ENCODE measurements around the gene RPS16. TPM values are rescaled to one million over a fixed set of nuclear protein-coding genes. Genes with fewer than 3 reads are reported as not detected.

The RPS16 gene
- total RNA-seq, 1 donor from 2014 or later, result 2,020 TPM

DNA sequence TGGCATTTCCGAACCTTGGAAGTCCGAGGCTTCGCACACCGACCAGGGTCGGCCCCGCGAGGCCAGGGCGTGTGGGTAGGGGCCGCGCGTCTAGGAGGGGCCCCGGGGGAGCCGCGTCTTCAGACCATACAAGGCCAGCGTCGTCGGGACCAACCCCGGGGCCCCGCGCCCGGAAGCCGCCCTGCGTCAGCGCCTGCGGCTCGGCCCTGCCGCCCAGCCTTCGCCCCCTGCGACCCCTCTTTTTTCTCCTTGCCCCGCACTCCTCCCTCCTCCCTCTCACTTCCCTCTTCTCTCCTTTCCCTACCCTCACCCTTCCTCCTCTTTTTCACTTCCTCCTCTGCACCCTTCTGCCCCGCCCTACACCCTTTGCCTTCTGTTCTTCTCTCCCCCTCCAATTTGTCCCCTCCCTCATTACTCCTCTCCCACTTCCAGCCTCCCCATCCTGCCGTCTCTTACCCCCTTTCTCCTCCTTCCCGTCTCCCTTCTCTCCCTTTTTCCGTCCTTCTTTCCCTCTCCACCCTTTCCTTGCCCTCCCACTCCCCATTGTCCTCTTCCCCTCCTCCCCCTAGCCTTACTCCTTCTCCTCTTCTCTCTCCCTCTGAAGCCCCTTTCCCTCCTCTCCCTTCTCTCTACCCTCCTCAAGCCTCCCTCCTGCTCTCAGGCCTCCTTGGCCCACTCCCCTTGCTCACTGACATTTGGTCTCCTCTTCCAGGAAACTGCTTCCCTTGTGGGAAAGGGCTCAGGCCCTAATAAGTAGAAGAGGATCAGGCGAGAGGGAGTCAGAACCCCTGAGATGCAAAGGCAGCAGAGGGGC, 25.5 kb downstream of the RPS16 start:
- Mint-ChIP-seq H3K36me3 (ENCODE audit: low read depth) (peaks cover 8% of the 10 kb centered on the region), H3K9me3 (peaks cover 3% of the 10 kb centered on the region), H3K27ac (ENCODE audit: unreplicated experiment) (no peak overlapping the region), H3K27me3 (ENCODE audit: low read depth) (peaks cover 39% of the 10 kb centered on the region), H3K4me1 (peaks cover 50% of the 10 kb centered on the region), H3K4me3 (peak overlapping the region; percentile 98)
- TF ChIP-seq, protein P1, sequence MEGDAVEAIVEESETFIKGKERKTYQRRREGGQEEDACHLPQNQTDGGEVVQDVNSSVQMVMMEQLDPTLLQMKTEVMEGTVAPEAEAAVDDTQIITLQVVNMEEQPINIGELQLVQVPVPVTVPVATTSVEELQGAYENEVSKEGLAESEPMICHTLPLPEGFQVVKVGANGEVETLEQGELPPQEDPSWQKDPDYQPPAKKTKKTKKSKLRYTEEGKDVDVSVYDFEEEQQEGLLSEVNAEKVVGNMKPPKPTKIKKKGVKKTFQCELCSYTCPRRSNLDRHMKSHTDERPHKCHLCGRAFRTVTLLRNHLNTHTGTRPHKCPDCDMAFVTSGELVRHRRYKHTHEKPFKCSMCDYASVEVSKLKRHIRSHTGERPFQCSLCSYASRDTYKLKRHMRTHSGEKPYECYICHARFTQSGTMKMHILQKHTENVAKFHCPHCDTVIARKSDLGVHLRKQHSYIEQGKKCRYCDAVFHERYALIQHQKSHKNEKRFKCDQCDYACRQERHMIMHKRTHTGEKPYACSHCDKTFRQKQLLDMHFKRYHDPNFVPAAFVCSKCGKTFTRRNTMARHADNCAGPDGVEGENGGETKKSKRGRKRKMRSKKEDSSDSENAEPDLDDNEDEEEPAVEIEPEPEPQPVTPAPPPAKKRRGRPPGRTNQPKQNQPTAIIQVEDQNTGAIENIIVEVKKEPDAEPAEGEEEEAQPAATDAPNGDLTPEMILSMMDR (conservative IDR thresholded peaks at IDR 0.05), result no peak
- no peak for DNase-seq (ENCODE audit: low read depth, low spot score)

DNA sequence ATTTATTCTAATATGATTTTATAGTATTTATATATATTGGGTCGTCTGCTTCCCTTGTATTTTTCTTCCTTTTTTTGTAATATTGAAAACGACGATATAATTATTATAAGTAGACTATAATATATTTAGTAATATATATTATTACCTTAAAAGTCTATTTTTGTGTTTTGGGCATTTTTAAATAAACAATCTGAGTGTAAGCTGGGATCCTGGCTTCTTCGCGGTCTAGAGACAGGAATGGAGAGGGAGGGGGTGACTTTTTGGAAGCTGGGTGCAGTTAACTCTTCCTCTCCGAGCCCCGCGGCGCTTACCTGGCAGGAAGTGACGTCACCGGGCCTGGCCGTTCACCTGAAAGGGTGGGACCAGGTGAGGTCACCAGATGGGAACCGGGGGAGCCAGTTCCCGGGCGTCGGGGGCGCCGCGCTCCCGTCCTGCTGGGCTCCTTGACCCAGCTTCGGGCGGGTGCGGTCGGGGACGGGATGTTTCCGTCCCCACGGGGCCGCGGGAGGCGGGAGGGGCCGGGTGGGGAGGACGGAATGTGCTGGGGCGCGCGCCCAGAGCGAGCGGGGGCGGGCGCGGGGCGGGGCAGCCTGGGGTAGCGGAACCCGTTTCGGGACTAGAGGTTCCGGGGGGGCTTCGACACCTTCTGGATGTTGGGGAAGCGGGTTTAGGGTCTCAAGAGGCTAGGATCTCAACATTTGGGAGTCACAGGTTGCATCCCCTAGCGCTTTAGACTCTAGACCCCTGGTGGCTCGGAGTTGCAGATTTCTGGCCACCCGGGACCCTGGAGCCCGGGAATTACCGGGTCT, 26.3 kb downstream of the RPS16 start:
- peaks cover 42% of the 10 kb centered on the region for H3K4me1 Mint-ChIP-seq
- H3K9me3 Mint-ChIP-seq, result peaks cover 3% of the 10 kb centered on the region
- TF ChIP-seq, protein P1 (conservative IDR thresholded peaks at IDR 0.05), result peak; percentile 39
- H3K27ac Mint-ChIP-seq (ENCODE audit: unreplicated experiment), result no peak overlapping the region
- no peak for DNase-seq (ENCODE audit: low read depth, low spot score)
- peaks cover 39% of the 10 kb centered on the region for H3K27me3 Mint-ChIP-seq (ENCODE audit: low read depth)
- peak overlapping the region; percentile 92 for H3K4me3 Mint-ChIP-seq
- peaks cover 7% of the 10 kb centered on the region for H3K36me3 Mint-ChIP-seq (ENCODE audit: low read depth)

DNA sequence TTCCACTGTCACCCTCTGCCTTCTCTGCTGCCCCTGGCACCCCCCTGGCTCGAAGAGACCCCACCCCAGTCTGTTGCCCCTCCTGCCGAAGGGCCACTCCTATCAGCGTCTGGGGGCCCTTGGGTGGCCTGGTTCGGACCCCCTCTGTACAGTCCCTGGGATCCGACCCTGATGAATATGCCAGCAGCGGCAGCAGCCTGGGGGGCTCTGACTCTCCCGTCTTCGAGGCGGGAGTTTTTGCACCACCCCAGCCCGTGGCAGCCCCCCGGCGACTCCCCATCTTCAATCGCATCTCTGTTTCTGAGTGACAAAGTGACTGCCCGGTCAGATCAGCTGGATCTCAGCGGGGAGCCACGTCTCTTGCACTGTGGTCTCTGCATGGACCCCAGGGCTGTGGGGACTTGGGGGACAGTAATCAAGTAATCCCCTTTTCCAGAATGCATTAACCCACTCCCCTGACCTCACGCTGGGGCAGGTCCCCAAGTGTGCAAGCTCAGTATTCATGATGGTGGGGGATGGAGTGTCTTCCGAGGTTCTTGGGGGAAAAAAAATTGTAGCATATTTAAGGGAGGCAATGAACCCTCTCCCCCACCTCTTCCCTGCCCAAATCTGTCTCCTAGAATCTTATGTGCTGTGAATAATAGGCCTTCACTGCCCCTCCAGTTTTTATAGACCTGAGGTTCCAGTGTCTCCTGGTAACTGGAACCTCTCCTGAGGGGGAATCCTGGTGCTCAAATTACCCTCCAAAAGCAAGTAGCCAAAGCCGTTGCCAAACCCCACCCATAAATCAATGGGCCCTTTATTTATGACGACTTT, 27.1 kb downstream of the RPS16 start:
- Mint-ChIP-seq H3K4me1 (peaks cover 39% of the 10 kb centered on the region), H3K36me3 (ENCODE audit: low read depth) (peaks cover 4% of the 10 kb centered on the region), H3K4me3 (peak overlapping the region; percentile 92), H3K27me3 (ENCODE audit: low read depth) (peaks cover 39% of the 10 kb centered on the region), H3K9me3 (peaks cover 3% of the 10 kb centered on the region), H3K27ac (ENCODE audit: unreplicated experiment) (no peak overlapping the region)
- DNase-seq (ENCODE audit: low read depth, low spot score), result no peak
- TF ChIP-seq, protein P1 (conservative IDR thresholded peaks at IDR 0.05), result no peak

DNA sequence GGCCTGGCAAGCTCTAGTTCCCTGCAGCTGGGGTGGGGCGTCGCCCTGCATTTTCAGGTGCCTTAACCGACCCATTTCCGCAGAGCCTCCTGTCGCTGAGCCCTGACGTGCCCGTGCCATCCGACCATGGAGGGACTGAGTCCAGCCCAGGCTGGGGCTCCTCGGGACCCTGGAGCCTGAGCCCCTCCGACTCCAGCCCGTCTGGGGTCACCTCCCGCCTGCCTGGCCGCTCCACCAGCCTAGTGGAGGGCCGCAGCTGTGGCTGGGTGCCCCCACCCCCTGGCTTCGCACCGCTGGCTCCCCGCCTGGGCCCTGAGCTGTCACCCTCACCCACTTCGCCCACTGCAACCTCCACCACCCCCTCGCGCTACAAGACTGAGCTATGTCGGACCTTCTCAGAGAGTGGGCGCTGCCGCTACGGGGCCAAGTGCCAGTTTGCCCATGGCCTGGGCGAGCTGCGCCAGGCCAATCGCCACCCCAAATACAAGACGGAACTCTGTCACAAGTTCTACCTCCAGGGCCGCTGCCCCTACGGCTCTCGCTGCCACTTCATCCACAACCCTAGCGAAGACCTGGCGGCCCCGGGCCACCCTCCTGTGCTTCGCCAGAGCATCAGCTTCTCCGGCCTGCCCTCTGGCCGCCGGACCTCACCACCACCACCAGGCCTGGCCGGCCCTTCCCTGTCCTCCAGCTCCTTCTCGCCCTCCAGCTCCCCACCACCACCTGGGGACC, 27.9 kb downstream of the RPS16 start:
- TF ChIP-seq, protein P1 (conservative IDR thresholded peaks at IDR 0.05), result no peak
- Mint-ChIP-seq H3K36me3 (ENCODE audit: low read depth) (peaks cover 4% of the 10 kb centered on the region), H3K4me1 (peaks cover 41% of the 10 kb centered on the region), H3K4me3 (peak overlapping the region; percentile 92), H3K27ac (ENCODE audit: unreplicated experiment) (no peak overlapping the region), H3K27me3 (ENCODE audit: low read depth) (peaks cover 39% of the 10 kb centered on the region), H3K9me3 (peaks cover 3% of the 10 kb centered on the region)
- DNase-seq (ENCODE audit: low read depth, low spot score), result no peak

DNA sequence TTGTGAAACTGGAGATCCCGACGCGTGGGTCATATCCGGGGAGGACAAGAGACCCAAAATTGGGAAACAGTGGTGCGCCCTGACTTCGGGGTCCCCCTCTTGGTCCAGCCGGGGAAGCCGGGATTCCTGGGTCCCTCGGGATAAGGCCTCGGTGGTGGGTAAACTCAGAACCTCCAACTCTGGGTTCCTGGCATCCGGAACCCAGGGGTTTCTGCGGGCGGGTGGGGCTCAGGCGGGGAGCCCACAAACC, 28.4 kb downstream of the RPS16 start:
- Mint-ChIP-seq H3K4me3 (peak overlapping the region; percentile 93), H3K9me3 (peaks cover 3% of the 10 kb centered on the region), H3K36me3 (ENCODE audit: low read depth) (peaks cover 4% of the 10 kb centered on the region), H3K27ac (ENCODE audit: unreplicated experiment) (no peak overlapping the region), H3K4me1 (peaks cover 45% of the 10 kb centered on the region), H3K27me3 (ENCODE audit: low read depth) (peaks cover 38% of the 10 kb centered on the region)
- no peak for DNase-seq (ENCODE audit: low read depth, low spot score)
- TF ChIP-seq, protein P1 (conservative IDR thresholded peaks at IDR 0.05), result no peak
